ENCODE results near the gene KIF19.

KIF19 gene

DNA sequence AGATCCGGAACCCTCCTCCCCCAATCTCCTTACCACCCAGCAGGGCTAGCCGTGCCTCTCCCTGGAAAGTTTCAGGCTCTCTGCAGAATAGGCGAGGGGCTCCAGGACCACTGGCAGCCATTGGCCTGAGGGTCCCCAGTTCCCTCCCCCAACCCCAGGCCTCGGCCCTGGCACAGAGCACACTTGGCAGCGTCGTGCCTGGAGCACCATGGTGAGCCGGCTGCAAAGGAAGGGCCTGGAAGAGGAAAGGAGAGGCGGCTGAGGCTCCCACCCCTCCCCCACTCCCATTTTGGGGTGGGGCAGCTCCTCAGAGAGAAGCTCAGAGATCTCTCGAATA lies 36.0 kb downstream of the KIF19 start:
- Histone ChIP-seq H3K27ac (ENCODE audit: low read length) (no peak overlapping the region), H4K20me1 (ENCODE audit: insufficient read depth, low read length) (no peaks in the 10 kb centered on the region), H3K27me3 (ENCODE audit: low read depth, low read length) (no peaks in the 10 kb centered on the region), H3K9me3 (ENCODE audit: insufficient read depth, low read length) (no peaks in the 10 kb centered on the region), H3K4me3 (ENCODE audit: low read length) (no peak overlapping the region), H3K9ac (ENCODE audit: low read length) (no peak overlapping the region), H3K79me2 (ENCODE audit: low read length) (no peaks in the 10 kb centered on the region), H3K4me2 (ENCODE audit: low read length) (no peak overlapping the region), H3K4me1 (ENCODE audit: low read length) (no peaks in the 10 kb centered on the region), H2AFZ (ENCODE audit: low read depth, low read length) (no peak overlapping the region), H3K36me3 (replicated peaks; ENCODE audit: low read depth, low read length) (no peaks in the 10 kb centered on the region)
- TF ChIP-seq, protein P1, sequence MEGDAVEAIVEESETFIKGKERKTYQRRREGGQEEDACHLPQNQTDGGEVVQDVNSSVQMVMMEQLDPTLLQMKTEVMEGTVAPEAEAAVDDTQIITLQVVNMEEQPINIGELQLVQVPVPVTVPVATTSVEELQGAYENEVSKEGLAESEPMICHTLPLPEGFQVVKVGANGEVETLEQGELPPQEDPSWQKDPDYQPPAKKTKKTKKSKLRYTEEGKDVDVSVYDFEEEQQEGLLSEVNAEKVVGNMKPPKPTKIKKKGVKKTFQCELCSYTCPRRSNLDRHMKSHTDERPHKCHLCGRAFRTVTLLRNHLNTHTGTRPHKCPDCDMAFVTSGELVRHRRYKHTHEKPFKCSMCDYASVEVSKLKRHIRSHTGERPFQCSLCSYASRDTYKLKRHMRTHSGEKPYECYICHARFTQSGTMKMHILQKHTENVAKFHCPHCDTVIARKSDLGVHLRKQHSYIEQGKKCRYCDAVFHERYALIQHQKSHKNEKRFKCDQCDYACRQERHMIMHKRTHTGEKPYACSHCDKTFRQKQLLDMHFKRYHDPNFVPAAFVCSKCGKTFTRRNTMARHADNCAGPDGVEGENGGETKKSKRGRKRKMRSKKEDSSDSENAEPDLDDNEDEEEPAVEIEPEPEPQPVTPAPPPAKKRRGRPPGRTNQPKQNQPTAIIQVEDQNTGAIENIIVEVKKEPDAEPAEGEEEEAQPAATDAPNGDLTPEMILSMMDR (IDR thresholded peaks at IDR 0.05; ENCODE audit: low read depth, low read length), result no peak
- TF ChIP-seq EZH2phosphoT487 (IDR thresholded peaks at IDR 0.05; ENCODE audit: low read depth), result no peak

DNA sequence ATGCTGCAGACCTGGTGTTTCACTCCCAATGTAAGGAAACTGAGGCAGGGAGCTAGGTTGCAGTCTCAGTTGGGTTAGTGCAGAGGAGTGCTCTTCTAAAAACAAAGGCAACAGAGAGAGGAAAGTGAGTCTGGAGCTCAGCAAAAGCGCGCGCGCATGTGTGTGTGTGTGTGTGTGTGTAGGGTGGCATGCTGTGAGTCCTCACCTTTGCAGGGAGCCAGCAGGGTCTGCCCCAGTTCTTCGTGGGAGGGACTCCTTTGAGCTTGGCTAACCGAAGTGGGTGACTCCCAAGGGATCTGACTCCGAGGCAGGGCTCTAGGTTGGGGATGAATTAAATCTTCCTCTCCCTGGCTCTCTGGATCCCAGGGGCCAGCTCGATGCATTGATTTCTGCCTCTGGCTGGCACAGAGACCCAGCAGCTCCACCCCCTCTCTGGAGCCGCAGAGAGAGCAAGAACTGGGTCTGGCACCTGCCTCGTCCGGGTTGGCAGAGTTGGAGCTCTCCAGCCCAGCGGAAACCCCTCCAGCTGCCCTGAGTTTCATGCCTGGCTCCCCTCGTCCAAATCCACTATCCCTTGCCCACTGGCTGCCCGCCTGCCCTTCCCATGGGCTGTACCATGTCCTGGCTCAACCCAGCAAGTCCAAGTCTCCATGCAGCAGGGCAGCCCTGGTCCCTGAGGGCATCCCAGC lies 36.9 kb downstream of the KIF19 start:
- no peak overlapping the region for H2AFZ ChIP-seq (ENCODE audit: low read depth, low read length)
- H3K4me2 ChIP-seq (ENCODE audit: low read length), result no peak overlapping the region
- no peak overlapping the region for H3K27ac ChIP-seq (ENCODE audit: low read length)

DNA sequence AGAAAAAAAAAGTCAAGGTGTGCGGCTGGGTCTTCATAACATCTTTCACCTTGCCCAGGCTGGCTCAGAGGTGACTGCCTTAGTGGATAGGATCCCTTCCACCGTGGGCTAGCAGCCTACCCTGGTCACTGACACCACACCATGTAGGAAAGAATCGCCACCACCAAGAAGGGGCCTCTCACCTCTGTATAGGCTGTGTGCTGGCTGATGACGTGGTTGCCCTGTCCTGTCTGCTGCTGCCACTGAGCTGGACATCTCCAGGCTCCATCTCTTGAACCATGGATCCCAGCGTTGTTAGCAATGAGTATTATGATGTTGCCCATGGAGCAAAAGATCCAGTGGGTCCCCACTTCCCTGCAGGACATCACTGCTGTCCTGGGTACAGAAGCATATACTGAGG lies 41.2 kb downstream of the KIF19 start, which contains the start of gene GPR142:
GPR142 (plus strand) TSS at position 301 of the 400 bp plus-strand sequence. CDS start 2,035 bp downstream, outside the sequence.
- peaks cover 3% of the 10 kb centered on the region; the same call in 1 of the 2 replicates for H3K27me3 ChIP-seq (ENCODE audit: low read depth, low read length)
- TF ChIP-seq, protein P1 (IDR thresholded peaks at IDR 0.05; ENCODE audit: low read depth, low read length), result no peak
- no peak for TF ChIP-seq EZH2phosphoT487 (IDR thresholded peaks at IDR 0.05; ENCODE audit: low read depth)
- H3K4me3 ChIP-seq (ENCODE audit: low read length), result 0 out of 2 replicates have a peak within 1 kb of the TSS, but pooled peaks have one; percentile 26

More for the DNA sequence above, 36.9 kb downstream of the KIF19 start:
- Histone ChIP-seq H3K79me2 (ENCODE audit: low read length) (no peaks in the 10 kb centered on the region), H3K27me3 (ENCODE audit: low read depth, low read length) (no peaks in the 10 kb centered on the region), H3K4me3 (ENCODE audit: low read length) (no peak overlapping the region), H3K9ac (ENCODE audit: low read length) (no peak overlapping the region), H3K4me1 (ENCODE audit: low read length) (no peaks in the 10 kb centered on the region), H3K36me3 (replicated peaks; ENCODE audit: low read depth, low read length) (no peaks in the 10 kb centered on the region), H3K9me3 (ENCODE audit: insufficient read depth, low read length) (no peaks in the 10 kb centered on the region), H4K20me1 (ENCODE audit: insufficient read depth, low read length) (no peaks in the 10 kb centered on the region)
- TF ChIP-seq EZH2phosphoT487 (IDR thresholded peaks at IDR 0.05; ENCODE audit: low read depth), result no peak
- TF ChIP-seq, protein P1 (IDR thresholded peaks at IDR 0.05; ENCODE audit: low read depth, low read length), result no peak

DNA sequence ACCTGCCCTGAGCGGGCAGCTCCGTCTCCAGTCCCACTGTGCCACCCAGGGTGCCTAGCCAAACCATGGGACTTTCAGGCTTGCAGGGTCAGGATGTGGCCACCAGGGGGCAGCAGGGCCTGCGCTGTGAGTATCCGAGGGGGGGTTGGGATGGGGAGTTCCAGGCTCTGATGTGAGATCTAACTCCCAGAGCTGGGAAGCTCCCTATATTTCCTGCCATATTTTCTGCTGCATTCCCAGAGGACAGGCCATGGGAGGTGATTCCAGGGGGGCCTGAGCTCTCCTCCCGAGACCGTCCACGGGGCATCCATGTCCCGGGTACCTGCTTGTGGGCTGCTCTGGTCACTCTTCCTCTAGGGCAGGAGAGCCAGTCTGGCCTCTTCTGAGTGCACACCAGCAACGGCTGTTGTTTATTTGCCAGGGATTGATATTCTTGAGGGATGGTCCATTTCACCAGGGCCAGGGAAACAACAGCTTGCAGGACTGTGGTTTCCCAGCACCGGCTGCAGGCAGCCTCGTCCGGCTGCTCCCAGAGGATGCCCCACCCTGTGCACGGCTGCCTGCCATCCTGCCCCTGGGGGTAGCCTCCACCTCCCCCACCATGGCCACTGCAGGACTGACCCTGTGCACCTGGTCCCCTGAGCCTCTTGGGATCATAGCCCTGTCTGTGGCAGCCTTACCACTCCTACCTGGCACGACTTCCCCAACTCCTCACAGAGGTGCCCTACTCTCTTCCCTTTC lies 42.5 kb downstream of the KIF19 start:
- no peak overlapping the region for H2AFZ ChIP-seq (ENCODE audit: low read depth, low read length)
- H3K9ac ChIP-seq (ENCODE audit: low read length), result no peak overlapping the region
- no peaks in the 10 kb centered on the region for H3K79me2 ChIP-seq (ENCODE audit: low read length)
- TF ChIP-seq, protein P1 (IDR thresholded peaks at IDR 0.05; ENCODE audit: low read depth, low read length), result peak; percentile 86
- no peak for TF ChIP-seq EZH2phosphoT487 (IDR thresholded peaks at IDR 0.05; ENCODE audit: low read depth)
- no peaks in the 10 kb centered on the region for H3K4me1 ChIP-seq (ENCODE audit: low read length)
- H3K4me3 ChIP-seq (ENCODE audit: low read length), result peak overlapping the region; percentile 26; the same call in 1 of the 2 replicates
- H3K9me3 ChIP-seq (ENCODE audit: insufficient read depth, low read length), result no peaks in the 10 kb centered on the region
- peaks cover 3% of the 10 kb centered on the region; the same call in 1 of the 2 replicates for H3K27me3 ChIP-seq (ENCODE audit: low read depth, low read length)
- peak overlapping the region; percentile 54 for H3K4me2 ChIP-seq (ENCODE audit: low read length)
- no peaks in the 10 kb centered on the region for H3K36me3 ChIP-seq (replicated peaks; ENCODE audit: low read depth, low read length)
- H4K20me1 ChIP-seq (ENCODE audit: insufficient read depth, low read length), result no peaks in the 10 kb centered on the region
- no peak overlapping the region for H3K27ac ChIP-seq (ENCODE audit: low read length)

More for the DNA sequence above, 41.2 kb downstream of the KIF19 start, which contains the start of gene GPR142:
- H3K4me1 ChIP-seq (ENCODE audit: low read length), result no peaks in the 10 kb centered on the region
- no peaks in the 10 kb centered on the region for H4K20me1 ChIP-seq (ENCODE audit: insufficient read depth, low read length)
- no peak within 1 kb of the TSS for H3K27ac ChIP-seq (ENCODE audit: low read length)
- H3K79me2 ChIP-seq (ENCODE audit: low read length), result no peaks in the 10 kb centered on the region
- no peak within 1 kb of the TSS for H2AFZ ChIP-seq (ENCODE audit: low read depth, low read length)
- H3K4me2 ChIP-seq (ENCODE audit: low read length), result peak within 1 kb of the TSS; percentile 54
- no peaks in the 10 kb centered on the region for H3K9me3 ChIP-seq (ENCODE audit: insufficient read depth, low read length)
- no peak within 1 kb of the TSS for H3K9ac ChIP-seq (ENCODE audit: low read length)
- H3K36me3 ChIP-seq (replicated peaks; ENCODE audit: low read depth, low read length), result no peaks in the 10 kb centered on the region
